SU-DHL-6 (cell line): ENCODE results near the gene PARP8.

Source experiments
- H2AFZ ChIP-seq: fragments of 200-600 bp; sonication (generic); 2 replicates; pipeline ENCODE4 v1.6.1; 2014; ENCODE audit warnings: low read depth, mild to moderate bottlenecking, moderate library complexity, mixed read lengths, antibody characterized with exemption, low read length; ENCODE audit not compliant: severe bottlenecking
- H3F3A ChIP-seq: fragments of 200-600 bp; shearing (Covaris generic); 2 replicates; pipeline ENCODE4 v1.6.0; 2016; ENCODE audit warnings: antibody characterized with exemption, mild to moderate bottlenecking; ENCODE audit not compliant: insufficient read depth
- H3K27ac ChIP-seq: fragments of 200-600 bp; sonication (generic); 2 replicates; pipeline ENCODE4 v1.5.1; 2016; ENCODE audit warnings: low read depth, mild to moderate bottlenecking, low read length, moderate library complexity, mixed read lengths
- H3K27me3 ChIP-seq: fragments of 200-600 bp; sonication (generic), shearing (Covaris generic); 2 replicates; pipeline ENCODE4 v1.6.0; 2014; ENCODE audit warnings: mild to moderate bottlenecking, low read length
- H3K36me3 ChIP-seq: fragments of 200-600 bp; sonication (generic); 2 replicates; pipeline ENCODE4 v1.6.1; 2014; ENCODE audit warnings: mild to moderate bottlenecking, low read length, mixed read lengths
- H3K4me2 ChIP-seq: fragments of 300-600, 200-600 bp; shearing (Covaris generic), sonication (generic); 2 replicates; pipeline ENCODE4 v1.6.0; 2014; ENCODE audit warnings: low read length, low read depth, mild to moderate bottlenecking; ENCODE audit not compliant: poor library complexity, severe bottlenecking
- H3K4me3 ChIP-seq: fragments of 200-600 bp; sonication (generic); 2 replicates; pipeline ENCODE4 v1.5.1; 2014; ENCODE audit warnings: antibody characterized with exemption, low read length, mild to moderate bottlenecking, mixed read lengths; ENCODE audit not compliant: insufficient read depth, poor library complexity, severe bottlenecking
- H3K79me2 ChIP-seq: fragments of 200-600 bp; sonication (generic); 2 replicates; pipeline ENCODE4 v1.6.1; 2014; ENCODE audit warnings: mild to moderate bottlenecking, low read length, moderate library complexity; ENCODE audit not compliant: insufficient read depth
- H3K9ac ChIP-seq: fragments of 200-600 bp; sonication (generic); 2 replicates; pipeline ENCODE4 v1.7.0; 2014; ENCODE audit warnings: mild to moderate bottlenecking, low read length
- H3K9me2 ChIP-seq: fragments of 200-600 bp; sonication (generic); replicated peaks from 2 replicates; pipeline ENCODE4 v1.6.1; 2014; ENCODE audit warnings: low read length; ENCODE audit not compliant: insufficient read depth
- H3K9me3 ChIP-seq: fragments of 200-600 bp; sonication (generic); 2 replicates; pipeline ENCODE4 v1.6.1; 2014; ENCODE audit warnings: low read length, mixed read lengths; ENCODE audit not compliant: insufficient read depth
- H4K20me1 ChIP-seq: fragments of 200-600 bp; sonication (generic); 2 replicates; pipeline ENCODE4 v1.6.1; 2014; ENCODE audit warnings: low read depth, mild to moderate bottlenecking, antibody characterized with exemption, low read length, moderate library complexity, mixed read lengths
- CTCF ChIP-seq: fragments of 200-600 bp; sonication (generic); IDR thresholded peaks from one replicate; pipeline ENCODE4 v1.5.1; 2017; ENCODE audit warnings: antibody characterized with exemption, mild to moderate bottlenecking, low read length, moderate library complexity; ENCODE audit not compliant: insufficient read depth, poor library complexity, severe bottlenecking
- EZH2phosphoT487 ChIP-seq: fragments of 200-600 bp; sonication (generic), shearing (Covaris generic); conservative IDR thresholded peaks from 2 replicates; pipeline ENCODE4 v1.6.1; 2018; ENCODE audit warnings: mild to moderate bottlenecking, antibody characterized with exemption, low read length, moderate library complexity, mixed read lengths

PARP8 gene

GRCh38 chr5:50855001-50855400 lies 188.6 kb downstream of the PARP8 start:
- H3K27ac ChIP-seq = no peak overlapping the region

GRCh38 chr5:50856401-50857119 lies 190.1 kb downstream of the PARP8 start:
- Histone ChIP-seq H3K4me2 (peak overlapping the region; percentile 48), H3K27ac (peak overlapping the region; percentile 41)

More at GRCh38 chr5:50855001-50855400, 188.6 kb downstream of the PARP8 start:
- no peaks in the 10 kb centered on the region for H3K9me3 ChIP-seq
- H3K36me3 ChIP-seq = no peaks in the 10 kb centered on the region
- no peak for TF ChIP-seq EZH2phosphoT487
- no peak for TF ChIP-seq CTCF
- H3K27me3 ChIP-seq = no peaks in the 10 kb centered on the region
- H3K9me2 ChIP-seq = no peaks in the 10 kb centered on the region
- no peak overlapping the region for H3K9ac ChIP-seq
- H3K4me2 ChIP-seq = no peak overlapping the region
- H4K20me1 ChIP-seq = no peaks in the 10 kb centered on the region
- no peaks in the 10 kb centered on the region for H3F3A ChIP-seq
- H3K4me3 ChIP-seq = no peak overlapping the region
- no peak overlapping the region for H2AFZ ChIP-seq
- no peaks in the 10 kb centered on the region for H3K79me2 ChIP-seq

DNA sequence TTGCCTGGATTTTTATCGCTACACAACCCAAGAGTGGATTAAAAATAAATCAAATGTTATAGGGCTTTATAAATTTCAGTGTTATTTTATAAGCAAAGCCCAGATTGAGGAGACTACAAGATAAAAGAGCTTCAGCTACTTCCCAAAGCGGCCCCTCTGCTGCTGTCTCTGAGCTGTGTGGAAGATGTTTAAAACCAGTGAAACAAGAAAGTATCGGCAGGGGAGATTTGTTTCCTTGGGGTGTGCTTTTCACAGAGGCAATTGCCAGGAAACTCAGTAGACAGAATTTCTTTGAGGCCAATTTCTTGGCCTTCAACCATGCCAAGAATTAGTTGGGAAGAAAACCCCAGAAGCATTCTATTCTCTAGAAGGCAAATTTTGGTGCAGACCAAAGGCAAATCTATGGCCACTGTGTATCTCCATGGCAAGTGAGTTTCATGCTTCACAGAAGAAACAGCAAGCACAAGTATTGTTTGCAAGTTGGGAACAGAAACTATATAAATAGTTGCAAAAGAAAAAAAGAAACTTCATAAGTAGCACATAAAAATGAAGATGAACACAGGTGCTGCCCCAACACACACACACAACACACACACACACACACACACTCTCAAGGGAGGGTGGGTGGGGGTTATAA lies 197.2 kb downstream of the PARP8 start:
- Histone ChIP-seq H3K9me3 (no peaks in the 10 kb centered on the region), H3K9ac (no peak overlapping the region), H3K36me3 (no peaks in the 10 kb centered on the region), H3F3A (no peaks in the 10 kb centered on the region), H3K79me2 (no peaks in the 10 kb centered on the region), H3K9me2 (no peaks in the 10 kb centered on the region), H2AFZ (no peak overlapping the region), H3K4me2 (no peak overlapping the region), H3K27ac (no peak overlapping the region), H3K27me3 (no peaks in the 10 kb centered on the region), H3K4me3 (no peak overlapping the region), H4K20me1 (no peaks in the 10 kb centered on the region)
- TF ChIP-seq CTCF = no peak
- no peak for TF ChIP-seq EZH2phosphoT487

More at GRCh38 chr5:50856401-50857119, 190.1 kb downstream of the PARP8 start:
- no peaks in the 10 kb centered on the region for H3K79me2 ChIP-seq
- H3F3A ChIP-seq = no peaks in the 10 kb centered on the region
- no peaks in the 10 kb centered on the region for H3K9me2 ChIP-seq
- no peaks in the 10 kb centered on the region for H4K20me1 ChIP-seq
- TF ChIP-seq EZH2phosphoT487 = no peak
- TF ChIP-seq CTCF = no peak
- no peaks in the 10 kb centered on the region for H3K9me3 ChIP-seq
- H3K9ac ChIP-seq = peak overlapping the region; percentile 34
- no peak overlapping the region for H3K4me3 ChIP-seq
- no peaks in the 10 kb centered on the region for H3K27me3 ChIP-seq
- peak overlapping the region; percentile 76 for H2AFZ ChIP-seq
- no peaks in the 10 kb centered on the region for H3K36me3 ChIP-seq
